HG03378 (cell line): ENCODE measurements around the gene SHOX.

ENCODE experiments used
- ATAC-seq: cut with Tn5 transposase; IDR thresholded peaks from one replicate; pipeline ENCODE4 v1.9.1; 2021; ENCODE audit warnings: mild to moderate bottlenecking, moderate library complexity; ENCODE audit not compliant: unreplicated experiment

SHOX gene

DNA sequence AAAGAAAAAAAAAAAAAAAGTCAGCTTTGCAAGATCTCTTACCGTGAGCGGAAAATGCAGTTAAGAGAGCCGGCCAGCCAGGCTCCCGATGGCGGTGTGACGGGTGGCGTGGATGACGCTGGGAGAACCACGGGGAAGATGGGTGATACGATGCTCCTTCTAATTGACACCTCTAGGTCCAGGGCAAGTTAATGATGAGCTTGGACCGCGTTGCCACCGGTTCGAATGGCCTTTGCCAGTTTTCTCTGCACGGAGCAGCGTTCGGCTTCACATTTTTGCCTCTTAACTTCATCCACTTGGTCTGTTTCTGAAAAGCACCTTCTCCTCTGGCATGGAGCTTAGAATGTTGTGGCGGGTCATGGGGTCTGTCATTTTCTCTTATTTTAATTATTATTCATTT, 33.2 kb downstream of the SHOX start:
- ATAC-seq: no peak

DNA sequence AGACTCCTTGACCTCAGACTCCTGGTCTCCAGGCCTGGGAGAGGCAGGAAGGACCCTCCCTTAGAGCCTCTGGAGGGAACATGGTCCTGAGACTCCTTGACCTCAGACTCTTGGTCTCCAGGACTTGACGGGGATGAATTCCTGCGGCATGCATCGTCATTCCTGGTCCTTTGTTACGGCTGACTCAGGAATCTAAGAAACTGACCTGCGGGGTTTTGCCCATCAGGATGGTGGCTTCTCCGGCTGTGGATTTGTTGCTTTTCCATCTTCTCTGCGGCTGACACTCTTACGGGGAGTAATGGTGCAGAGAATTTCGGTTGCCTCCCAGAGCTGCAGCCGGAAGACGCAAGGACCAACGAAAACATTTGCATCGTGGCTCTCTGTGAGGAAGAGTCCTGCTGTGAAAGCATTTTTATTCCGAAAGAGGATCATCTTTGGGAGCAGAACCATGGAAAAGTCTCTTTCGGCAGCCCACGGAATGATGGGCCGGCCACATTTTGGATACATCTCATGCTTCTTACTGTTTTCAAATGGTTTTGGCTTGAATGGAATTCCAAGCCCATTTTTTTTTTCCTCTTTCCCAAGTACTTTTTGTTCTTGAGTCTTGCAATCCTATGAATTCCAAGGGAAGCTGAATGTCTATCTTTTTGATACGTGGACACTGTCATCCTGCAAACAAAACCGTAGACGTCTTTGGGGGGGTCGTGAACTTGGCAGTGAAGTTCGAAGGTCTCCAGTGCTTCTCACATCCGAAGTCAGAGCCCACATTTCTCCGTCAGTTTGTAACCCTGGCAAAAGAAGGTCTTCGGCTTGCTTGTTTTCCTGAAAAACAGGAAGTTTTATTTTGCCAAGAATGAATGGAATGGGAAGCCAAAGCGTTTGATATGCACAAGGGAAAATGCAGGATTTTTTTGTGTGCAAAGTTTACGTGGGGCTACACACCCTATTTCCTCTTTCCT, 36.5 kb downstream of the SHOX start:
- no peak for ATAC-seq

- ATAC-seq: no peak
Measured at GRCh38 chrX:670645-671044, 40.1 kb downstream of the SHOX start.

GRCh38 chrX:672931-673330, 42.3 kb downstream of the SHOX start:
- ATAC-seq: no peak

DNA sequence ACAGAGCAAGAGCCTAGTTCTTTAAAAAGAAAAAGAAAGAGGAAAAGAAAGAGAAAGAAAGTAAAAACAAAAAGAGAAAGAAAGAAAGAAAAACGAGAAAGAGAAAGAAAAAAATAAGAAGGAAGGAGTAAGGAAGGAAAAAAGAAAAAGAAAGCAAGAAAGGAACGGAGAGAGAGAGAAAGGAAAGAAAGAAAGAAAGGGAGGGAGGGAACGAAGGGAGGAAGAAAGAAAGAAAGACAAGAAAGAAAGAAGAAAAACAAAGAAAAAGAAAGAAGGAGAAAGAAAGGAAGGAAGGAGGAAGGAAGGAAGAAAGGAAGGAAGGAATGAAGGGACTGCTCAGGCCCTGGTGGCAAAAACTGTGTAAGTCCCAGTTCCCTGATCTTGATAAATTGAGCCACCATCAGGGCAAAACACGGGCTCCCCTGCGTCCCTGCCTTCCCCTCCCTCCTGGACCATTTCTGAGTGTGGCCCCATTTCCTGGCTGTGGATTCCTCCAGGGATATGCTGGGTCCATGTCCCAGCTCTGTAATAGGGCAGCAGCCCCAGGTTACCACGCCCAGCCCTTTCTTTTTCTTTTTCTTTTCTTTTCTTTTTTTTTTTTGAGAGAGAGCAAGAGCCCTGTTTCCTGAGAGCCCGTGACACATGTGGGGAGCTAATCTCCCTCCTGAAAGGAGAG, 44.8 kb downstream of the SHOX start:
- no peak for ATAC-seq

DNA sequence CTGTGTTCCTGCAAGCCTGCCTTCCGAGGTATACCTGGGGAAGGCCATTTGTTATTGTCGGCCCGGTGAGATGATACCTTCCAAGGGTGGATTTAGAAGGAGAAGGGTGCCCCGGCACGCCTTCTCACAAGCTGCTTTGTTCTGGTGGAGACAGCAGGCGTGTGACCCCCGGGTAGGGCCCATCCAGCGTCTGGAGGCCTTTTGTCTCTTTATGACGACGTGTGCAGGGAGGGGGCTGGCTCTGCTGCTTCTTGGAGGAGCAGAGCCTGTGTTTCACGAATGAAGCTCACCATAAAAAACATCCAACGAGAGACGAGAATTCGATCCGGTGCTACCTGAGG, 45.3 kb downstream of the SHOX start:
- no peak for ATAC-seq

GRCh38 chrX:677376-677775, 46.8 kb downstream of the SHOX start:
- no peak for ATAC-seq

DNA sequence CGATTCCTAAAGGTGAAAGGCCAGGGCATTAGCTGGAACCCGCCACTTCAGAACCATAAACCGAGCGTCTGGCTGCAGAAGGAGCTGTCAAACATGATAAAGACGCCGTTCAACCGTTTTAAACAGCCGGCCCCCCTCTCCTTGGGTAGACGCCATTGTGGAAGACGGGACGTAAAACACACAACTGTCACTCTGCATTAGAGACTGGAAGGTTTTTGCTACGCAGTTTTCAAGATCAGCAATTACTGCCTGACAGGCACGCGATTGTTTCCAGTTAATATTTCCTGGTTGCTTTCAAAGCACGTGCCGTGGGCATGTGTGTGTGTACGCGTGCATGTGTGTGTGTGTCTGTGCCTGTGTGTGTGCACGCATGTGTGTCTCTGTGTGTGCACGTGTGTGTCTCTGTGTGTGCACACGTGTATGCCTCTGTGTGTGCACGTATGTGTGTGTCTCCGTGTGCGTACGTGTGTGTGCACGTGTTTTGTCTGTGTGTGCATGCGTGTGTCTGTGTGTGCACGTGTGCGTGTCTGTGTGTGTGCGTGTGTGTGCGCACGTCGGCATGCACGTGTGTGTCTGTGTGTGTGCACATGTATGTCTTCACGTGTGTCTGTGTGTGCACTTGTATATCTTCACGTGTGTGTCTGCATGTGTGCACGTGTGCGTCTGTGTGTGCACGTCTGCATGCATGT, 48.8 kb downstream of the SHOX start:
- no peak for ATAC-seq

GRCh38 chrX:680062-680461, 49.5 kb downstream of the SHOX start:
- ATAC-seq: no peak

DNA sequence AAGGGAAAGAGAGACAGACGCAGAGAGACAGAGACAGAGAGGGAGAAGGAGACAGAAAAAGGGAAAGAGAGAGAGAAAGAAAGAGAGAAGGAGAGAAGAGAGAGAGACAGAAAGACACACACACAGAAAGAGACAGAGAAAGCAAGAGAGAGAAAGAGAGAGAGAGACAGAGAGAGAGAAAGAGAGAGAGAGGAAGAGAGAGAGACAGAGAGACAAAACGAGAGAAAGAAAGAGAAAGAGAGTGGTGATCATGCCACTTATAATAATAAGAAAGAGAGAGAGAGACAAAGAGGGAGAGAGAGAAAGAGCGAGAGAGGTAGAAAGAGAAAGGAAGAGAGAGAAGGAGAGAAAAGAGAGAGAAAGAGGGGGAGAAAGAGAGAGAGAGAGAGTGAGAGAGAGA, 51.4 kb downstream of the SHOX start:
- no peak for ATAC-seq

DNA sequence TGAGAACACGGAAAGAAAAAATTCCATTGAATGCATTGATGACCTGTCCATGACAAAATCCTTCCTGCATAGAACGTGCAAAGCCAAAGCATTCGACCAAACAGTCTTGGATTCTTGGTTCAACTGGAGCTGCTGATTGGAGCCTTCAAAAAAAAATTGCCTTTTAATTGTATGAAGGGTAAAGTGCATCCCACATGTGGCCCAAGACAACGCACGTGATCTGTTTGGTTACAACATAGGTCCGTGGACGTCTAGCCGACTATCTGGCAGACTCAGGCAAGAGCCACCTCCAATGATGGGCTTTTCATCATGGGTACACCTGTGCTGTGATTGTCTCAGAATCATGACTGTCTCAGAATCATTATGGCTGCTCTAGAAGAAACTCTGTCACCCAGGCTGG, 52.3 kb downstream of the SHOX start:
- no peak for ATAC-seq

GRCh38 chrX:683576-683975, 53.0 kb downstream of the SHOX start:
- ATAC-seq: no peak

GRCh38 chrX:685120-686032, 54.8 kb downstream of the SHOX start:
- ATAC-seq: no peak

- no peak for ATAC-seq
Measured at GRCh38 chrX:689983-690382, 59.4 kb downstream of the SHOX start.

DNA sequence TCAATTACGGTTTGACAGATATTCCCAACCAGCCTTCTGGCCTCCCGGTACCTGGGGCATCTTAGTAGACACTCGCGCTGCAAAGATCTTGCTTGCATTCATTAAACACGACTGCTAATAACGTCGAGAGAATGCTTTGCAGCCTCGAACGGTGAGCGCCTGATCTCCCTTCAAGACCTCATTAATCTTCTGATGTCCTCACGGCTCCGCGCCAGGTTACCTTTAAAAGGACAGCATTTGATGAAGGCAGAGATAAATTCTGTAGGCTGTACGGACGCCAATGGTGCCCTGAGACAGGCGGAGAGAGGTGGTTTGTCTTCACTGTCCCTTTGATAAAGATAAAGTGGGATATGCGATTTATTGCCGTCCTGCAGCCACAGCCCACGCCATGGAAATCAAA, 64.2 kb downstream of the SHOX start:
- no peak for ATAC-seq

DNA sequence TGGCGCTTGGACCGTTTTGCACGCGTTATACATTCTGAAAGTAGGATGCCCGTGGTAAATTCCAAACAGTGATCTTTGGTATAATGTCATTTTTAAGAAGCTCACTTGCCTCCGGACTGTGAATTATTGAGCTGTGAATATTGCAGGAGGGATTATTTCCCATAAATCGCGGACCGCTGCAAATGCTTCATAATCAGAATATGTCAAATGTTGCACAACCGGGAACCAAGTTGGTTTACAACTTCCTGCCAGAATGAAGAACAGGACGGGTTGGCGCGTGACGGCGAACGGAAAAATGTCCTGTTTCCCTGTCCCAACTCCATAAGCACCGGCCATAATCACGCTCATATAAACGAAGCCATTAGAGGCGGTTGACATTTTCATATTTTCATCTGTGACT, 67.6 kb downstream of the SHOX start:
- no peak for ATAC-seq

GRCh38 chrX:700936-701335, 70.3 kb downstream of the SHOX start:
- no peak for ATAC-seq

DNA sequence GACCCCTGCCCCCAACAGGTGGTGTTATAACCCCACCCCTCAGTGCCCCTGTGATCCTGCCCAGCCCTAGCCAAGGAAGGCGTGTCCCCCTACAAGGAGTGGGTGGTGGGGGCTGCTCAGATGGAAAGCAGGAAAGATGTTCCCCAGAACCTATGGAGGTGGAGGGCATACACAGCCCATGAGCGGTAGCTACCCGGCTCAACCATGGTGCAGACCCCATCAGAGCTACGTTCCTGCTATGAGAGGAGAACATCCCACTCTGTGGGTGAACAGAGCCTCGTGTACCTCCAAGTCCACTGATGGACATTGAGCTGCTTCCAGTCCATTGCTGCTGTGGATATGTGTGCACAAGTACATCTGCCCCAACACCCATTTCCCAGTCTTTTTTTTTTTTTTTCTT, 71.1 kb downstream of the SHOX start:
- ATAC-seq: no peak

GRCh38 chrX:703466-703865, 72.9 kb downstream of the SHOX start:
- no peak for ATAC-seq

DNA sequence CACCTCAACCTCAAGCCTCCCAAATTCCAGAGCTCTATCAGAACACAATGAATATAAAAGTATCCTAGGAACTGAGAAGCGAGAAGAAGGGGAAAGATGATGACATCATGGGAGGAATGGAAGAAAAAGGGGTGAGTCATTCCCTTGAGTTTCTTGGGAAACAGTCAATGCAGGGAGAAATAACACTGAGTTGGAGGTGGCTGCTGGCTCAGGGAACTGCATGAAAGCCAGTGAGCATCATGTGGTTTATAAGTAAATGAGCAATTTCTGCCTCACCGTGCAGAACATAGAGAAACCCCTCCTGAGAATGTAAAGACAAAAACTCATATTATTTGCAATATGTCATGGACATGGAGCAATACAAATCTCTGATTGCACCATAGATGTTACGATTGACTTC, 73.3 kb downstream of the SHOX start:
- ATAC-seq: no peak
